Stimulated activated CD4-positive, alpha-beta T cell treated with anti-CD3 and anti-CD28 coated beads, TNF-alpha, amount 100 ng/mL, for 24 hours (primary cell): Measurements from ENCODE around the gene VKORC1.
A peak's percentile ranks its signal among the peaks of the same experiment; 100 is the strongest.
"Not testable (repeated sequence)": the region's sequence is repeated elsewhere in the genome, so short reads cannot be mapped to it uniquely, and the experiment has no call there.

Source experiments
- DNase-seq, 3 experiments: peaks; one replicate each; pipeline ENCODE4 v3.0.0-alpha.2; 2020; ENCODE audit warnings: low read depth in 3 of 3

The VKORC1 gene

GRCh38 chr16:31094424-31095120, at the start of gene VKORC1:
Gene VKORC1 (minus strand): TSS chr16:31094797. CDS start chr16:31094729, 68 bp downstream.
- peak; percentile 80 to 91 (median 81) for DNase-seq

- DNase-seq: no peak
Measured at GRCh38 chr16:31143694-31144148, 49.1 kb upstream of the VKORC1 start.

GRCh38 chr16:31143011-31143693, 48.6 kb upstream of the VKORC1 start:
- no peak for DNase-seq

DNA sequence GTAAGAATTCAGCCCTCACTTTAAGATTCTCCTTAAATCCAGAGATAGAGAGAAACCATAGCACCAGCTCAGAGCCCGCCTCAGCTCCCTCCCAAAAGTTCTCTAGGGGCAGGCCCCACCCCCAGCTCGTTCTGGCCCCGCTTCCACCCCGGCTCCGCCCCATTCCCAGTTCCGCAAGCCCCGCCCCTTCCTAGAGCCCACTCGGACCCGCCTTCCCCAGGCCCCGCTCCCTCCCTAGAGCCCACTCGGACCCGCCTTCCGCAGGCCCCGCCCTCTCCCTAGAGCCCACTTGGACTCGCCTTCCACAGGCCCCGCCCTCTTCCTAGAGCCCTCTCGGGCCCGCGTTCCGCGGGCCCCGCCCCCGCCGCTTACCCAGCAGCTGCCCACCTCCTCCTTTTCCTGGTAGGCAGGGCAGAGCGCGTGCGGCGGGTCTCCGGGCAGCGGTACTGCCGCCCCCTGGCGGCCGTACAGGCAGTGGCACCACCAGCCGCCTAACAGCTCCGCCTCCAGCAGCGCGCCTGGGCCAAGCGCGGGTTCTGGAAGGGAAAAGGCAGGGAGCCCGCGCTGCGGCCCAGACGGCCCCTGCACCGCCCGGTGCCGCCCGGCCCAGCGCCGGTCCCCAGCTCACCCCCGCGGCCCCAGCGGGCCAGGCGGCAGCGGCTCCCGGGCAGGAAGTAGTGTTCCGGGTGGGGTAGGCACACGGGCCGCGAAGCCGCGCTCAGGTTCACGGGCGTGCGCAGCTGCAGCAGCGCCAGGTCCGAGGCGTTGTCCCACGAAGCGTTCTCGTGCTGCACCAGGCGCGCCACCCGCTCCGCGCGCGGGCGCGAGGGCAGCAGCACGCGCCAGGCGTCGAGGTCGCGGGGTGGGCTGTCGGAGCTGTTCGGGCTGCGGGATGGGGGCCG, 47.8 kb upstream of the VKORC1 start:
- DNase-seq: peak; percentile 96 to 99 (median 98)

GRCh38 chr16:31141489-31142108, 47.0 kb upstream of the VKORC1 start:
- no peak for DNase-seq

DNA sequence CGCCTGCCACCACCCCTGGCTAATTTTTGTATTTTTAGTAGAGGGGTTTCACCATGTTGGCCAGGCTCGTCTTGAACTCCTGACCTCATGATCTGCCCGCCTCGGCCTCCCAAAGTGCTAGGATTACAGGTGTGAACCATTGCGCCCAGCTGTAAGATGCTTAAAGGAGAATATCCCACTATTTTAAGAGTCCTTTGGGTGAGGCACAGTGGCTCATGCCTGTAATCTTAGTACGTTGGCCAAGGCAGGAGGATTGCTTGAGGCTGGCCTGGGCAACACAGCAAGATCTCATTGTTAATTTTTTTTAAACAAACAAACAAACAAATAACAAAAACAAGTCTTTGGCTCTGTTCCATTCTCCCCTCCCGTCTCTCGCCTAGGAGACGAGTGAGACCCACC, 46.5 kb upstream of the VKORC1 start:
- DNase-seq: not testable (repeated sequence)

DNA sequence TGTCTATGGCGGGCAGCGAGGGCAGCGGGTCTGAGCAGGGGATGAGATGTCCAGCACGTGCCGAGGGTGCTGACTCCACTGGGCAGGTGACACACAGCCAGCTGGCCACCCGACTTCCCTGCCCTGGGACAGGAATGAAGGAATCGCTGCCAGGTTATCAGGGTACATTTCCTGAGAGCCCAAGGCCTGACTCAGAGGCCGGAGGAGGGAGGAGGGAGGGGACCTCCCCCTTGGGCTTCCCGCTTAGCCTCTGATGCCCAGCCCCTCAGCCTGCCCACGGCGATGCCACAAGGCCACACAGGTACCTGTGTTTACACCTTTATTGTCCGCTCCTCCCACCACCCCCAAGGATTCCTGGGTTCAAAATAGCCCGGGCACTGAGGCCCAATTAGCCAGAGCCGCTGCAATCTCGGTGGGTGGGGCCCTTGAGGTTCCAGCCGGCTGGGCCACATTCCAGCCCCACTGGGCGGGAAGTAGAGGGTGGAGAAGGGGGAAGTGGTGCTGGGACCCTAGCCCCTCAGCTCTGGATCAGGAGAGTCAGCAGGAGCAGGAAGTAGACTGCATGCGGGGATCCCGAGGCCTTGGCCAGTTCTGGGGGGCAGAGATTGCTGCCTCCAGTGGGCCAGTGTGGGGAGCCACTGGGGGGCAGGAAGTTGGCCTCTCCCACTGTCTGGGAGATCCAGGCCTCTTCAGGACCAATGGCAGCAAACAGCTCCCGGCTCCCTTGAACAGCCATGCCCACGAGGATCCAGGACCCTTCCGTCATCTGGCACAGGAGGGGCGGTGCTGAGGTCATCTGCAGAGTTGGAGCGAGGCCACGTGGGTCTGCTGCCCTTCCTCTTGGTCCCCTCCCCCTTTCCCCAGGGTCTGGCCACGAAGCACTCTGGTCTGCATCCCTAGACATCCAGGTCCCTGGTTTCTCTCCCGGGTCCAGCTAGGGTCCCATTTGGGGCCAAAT, 44.3 kb upstream of the VKORC1 start:
- DNase-seq: no peak

- not testable (repeated sequence) for DNase-seq
Measured at GRCh38 chr16:31136822-31137499, 42.4 kb upstream of the VKORC1 start.

DNA sequence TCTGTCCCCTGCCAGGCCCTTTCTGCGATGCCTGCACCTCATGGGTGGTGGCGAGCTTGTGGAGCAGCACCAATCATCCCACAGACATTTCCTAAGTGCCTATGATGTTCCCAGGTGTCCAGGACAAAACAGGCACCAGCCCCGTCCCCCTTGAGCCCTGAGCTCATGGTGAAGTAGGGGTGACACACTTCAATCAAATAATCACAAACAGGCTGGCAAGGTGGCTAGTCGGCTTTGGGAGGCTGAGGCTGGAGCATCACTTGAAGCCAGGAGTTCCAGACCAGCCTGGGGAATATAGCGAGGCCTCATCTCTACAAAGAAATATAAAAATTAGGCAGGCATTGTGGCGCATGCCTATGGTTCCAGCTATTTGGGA, 41.7 kb upstream of the VKORC1 start:
- no peak for DNase-seq

GRCh38 chr16:31135535-31136286, 41.1 kb upstream of the VKORC1 start, which contains the start of gene PRSS8:
Gene PRSS8 (minus strand): TSS chr16:31135727. CDS start chr16:31135498, 229 bp downstream.
- DNase-seq: no peak

GRCh38 chr16:31134625-31135534, 40.3 kb upstream of the VKORC1 start:
- no peak for DNase-seq

GRCh38 chr16:31134091-31134571, 39.5 kb upstream of the VKORC1 start:
- DNase-seq: no peak

DNA sequence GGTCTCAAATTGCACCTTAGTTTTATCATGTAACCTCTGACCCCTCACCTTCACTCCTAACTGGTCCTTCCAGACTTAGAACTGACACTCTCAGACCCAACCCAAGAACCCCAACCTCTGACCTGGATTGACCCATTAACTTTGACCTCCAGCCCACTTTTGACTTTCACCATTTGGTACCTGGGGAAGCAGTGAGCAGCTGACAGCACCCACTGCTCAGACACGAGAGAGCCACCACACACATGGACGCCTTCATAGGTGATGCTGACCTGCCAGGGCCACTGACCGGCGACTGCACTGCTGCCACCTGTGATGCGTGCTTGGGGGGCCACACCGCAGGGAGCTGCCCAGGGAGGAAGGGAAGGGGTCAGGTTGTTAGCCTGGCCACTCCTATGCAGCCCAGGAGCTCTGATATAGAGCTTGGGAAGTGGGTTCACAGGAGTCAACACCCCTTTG, 38.5 kb upstream of the VKORC1 start:
- DNase-seq: no peak

GRCh38 chr16:31132303-31132979, 37.8 kb upstream of the VKORC1 start:
- no peak for DNase-seq

DNA sequence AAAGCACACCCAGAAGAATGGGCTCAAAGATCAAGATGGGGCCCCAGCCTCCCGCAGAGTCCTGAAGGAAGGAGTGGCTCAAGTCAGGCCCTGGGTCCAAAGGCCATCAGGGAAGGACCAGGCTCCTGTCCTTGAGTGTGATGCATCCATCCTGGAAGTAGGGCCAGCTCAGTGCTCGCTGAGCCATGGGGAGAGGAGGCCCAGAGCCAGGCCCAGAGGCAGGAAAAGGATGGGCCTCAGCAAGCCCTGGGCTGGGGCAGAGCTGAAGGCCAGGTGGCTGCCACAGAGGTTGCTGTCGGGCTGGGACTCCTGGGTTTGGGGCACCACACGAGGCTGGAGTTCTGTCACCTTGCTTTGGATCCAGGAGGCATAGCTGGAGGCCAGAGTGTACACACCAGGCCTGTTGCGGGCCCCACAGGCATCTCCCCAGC, 37.3 kb upstream of the VKORC1 start:
- no peak for DNase-seq

DNA sequence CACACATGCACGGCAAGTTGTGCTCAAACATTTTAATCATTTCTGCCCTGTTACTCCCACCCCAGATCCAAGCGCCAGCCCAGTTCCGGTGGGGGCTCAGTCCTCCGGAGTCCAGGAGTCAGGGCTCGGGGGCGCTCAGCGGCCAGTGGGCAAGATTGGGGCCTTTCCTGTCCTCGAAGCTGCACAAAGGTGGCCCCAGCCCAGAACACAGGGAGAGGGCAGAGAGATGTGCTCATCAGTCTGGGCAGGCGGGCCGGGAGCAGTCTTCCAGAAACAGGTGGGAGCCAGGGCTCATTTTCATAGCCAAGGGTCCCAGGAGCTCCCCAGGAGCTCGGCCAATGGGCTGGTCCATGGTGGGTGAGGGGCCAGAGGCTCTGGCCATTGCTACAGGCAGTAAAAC, 36.8 kb upstream of the VKORC1 start:
- DNase-seq: no peak

- DNase-seq: no peak
Measured at GRCh38 chr16:31130899-31131298, 36.3 kb upstream of the VKORC1 start.
